Keratinocyte (primary cell): ENCODE results near the gene MYBPHL. TPM values are rescaled to one million over a fixed set of nuclear protein-coding genes. Genes with fewer than 3 reads are reported as not detected.

Experiments
- DNase-seq: peaks from one replicate; pipeline ENCODE4 v3.0.0-alpha.2; 2011; ENCODE audit warnings: low read depth, missing footprints, low spot score
- FAIRE-seq: peaks from 2 replicates; lab custom pipeline; 2011; peaks lifted over from hg19 to GRCh38; lab: Jason Lieb, UNC
- H2AFZ ChIP-seq: 2 replicates; pipeline ENCODE4 v1.6.0; 2012; ENCODE audit warnings: low read length, control low read depth, inconsistent platforms; ENCODE audit not compliant: control insufficient read depth
- H3K27ac ChIP-seq: 2 replicates; pipeline ENCODE4 v1.5.1; 2011; ENCODE audit warnings: low read length; ENCODE audit not compliant: control insufficient read depth, insufficient read depth
- H3K27me3 ChIP-seq: 3 replicates; pipeline ENCODE4 v1.6.0; 2011; ENCODE audit warnings: low read length; ENCODE audit not compliant: control insufficient read depth, insufficient read depth; ENCODE audit errors: extremely low read depth
- H3K36me3 ChIP-seq, 2 experiments: 2 replicates in 1 of 2; 3 replicates in 1 of 2; pipeline ENCODE4 v1.5.1; 2011; ENCODE audit warnings: low read length in 2 of 2, mild to moderate bottlenecking in 1 of 2; ENCODE audit not compliant: control insufficient read depth in 2 of 2, insufficient read depth in 2 of 2; ENCODE audit errors: extremely low read depth in 1 of 2
- H3K4me1 ChIP-seq: 3 replicates; pipeline ENCODE4 v1.5.1; 2011; ENCODE audit warnings: low read length; ENCODE audit not compliant: control insufficient read depth, insufficient read depth; ENCODE audit errors: extremely low read depth
- H3K4me2 ChIP-seq: 3 replicates; pipeline ENCODE4 v1.6.0; 2011; ENCODE audit warnings: low read depth, low read length; ENCODE audit not compliant: control insufficient read depth, insufficient read depth; ENCODE audit errors: extremely low read depth
- H3K4me3 ChIP-seq, 3 experiments: fragments of 200-600 bp in 1 of 3; sonication (generic) in 1 of 3; 2 replicates in 2 of 3; 3 replicates in 1 of 3; pipeline ENCODE4 v1.5.1; 2011 to 2016; ENCODE audit warnings: low read length in 3 of 3, mild to moderate bottlenecking in 3 of 3, control low read depth in 2 of 3, inconsistent platforms in 1 of 3, low read depth in 1 of 3, mixed read lengths in 1 of 3, mixed run types in 1 of 3, moderate library complexity in 1 of 3; ENCODE audit not compliant: control insufficient read depth in 2 of 3, insufficient read depth in 2 of 3; ENCODE audit errors: extremely low read depth in 1 of 3
- H3K79me2 ChIP-seq: 2 replicates; pipeline ENCODE4 v1.6.0; 2012; ENCODE audit warnings: low read length; ENCODE audit not compliant: control insufficient read depth, insufficient read depth
- H3K9ac ChIP-seq: 3 replicates; pipeline ENCODE4 v1.6.0; 2011; ENCODE audit warnings: low read length; ENCODE audit not compliant: control insufficient read depth, insufficient read depth; ENCODE audit errors: extremely low read depth
- H3K9me1 ChIP-seq: 3 replicates; pipeline ENCODE4 v1.6.0; 2011; ENCODE audit warnings: low read length; ENCODE audit not compliant: control insufficient read depth, insufficient read depth; ENCODE audit errors: extremely low read depth
- H3K9me3 ChIP-seq: 2 replicates; pipeline ENCODE4 v1.5.1; 2012; ENCODE audit warnings: low read depth, low read length; ENCODE audit not compliant: control insufficient read depth
- H4K20me1 ChIP-seq: 3 replicates; pipeline ENCODE4 v1.6.0; 2011; ENCODE audit warnings: low read length; ENCODE audit not compliant: control insufficient read depth, insufficient read depth; ENCODE audit errors: extremely low read depth
- CTCF ChIP-seq, 3 experiments: IDR thresholded peaks in 1 of 3; conservative IDR thresholded peaks in 1 of 3; optimal IDR thresholded peaks in 1 of 3; 2 replicates in 2 of 3; 3 replicates in 1 of 3; pipeline versions ENCODE3 to v1.5.1; 2011; ENCODE audit warnings: low read length in 3 of 3, mild to moderate bottlenecking in 3 of 3, moderate library complexity in 2 of 3, control low read depth in 1 of 3, inconsistent platforms in 1 of 3; ENCODE audit not compliant: insufficient read depth in 2 of 3; ENCODE audit errors: extremely low read depth in 1 of 3
- EZH2 ChIP-seq: IDR thresholded peaks from one replicate; pipeline ENCODE4 v1.6.1; 2012; ENCODE audit warnings: inconsistent platforms, mild to moderate bottlenecking, low read length, moderate library complexity
- dilution Hi-C: fragments of 300-500 bp; cut with MboI; formaldehyde crosslinking; loops from one replicate; pipeline ENCODE4 v1.7.0; 2020; ENCODE audit warnings: low sequenced_read_pairs; ENCODE audit not compliant: extremely low pct_ligation_motif_present
- polyA plus RNA-seq, 5 experiments: library from polyadenylated mRNA; depleted of rRNA in 3 of 5; stranded (reverse) in 3 of 5; stranded (forward) in 1 of 5; unstranded in 1 of 5; fragments of >200 nt; gene quantifications; 1 replicate in 1 of 5; 2 replicates in 3 of 5; 3 replicates in 1 of 5; pipeline versions ENCODE4 v1.2.1 to v1.2.3, GENCODE V29; 2011 to 2012; ENCODE audit warnings: missing spikeins in 2 of 5, low read depth in 1 of 5, low replicate concordance in 1 of 5

Gene MYBPHL
- polyA plus RNA-seq, 1 donor (not counting 4 experiments of a cell fraction or from before 2014, with no cell fraction given), result 1.1 TPM

GRCh38 chr1:109312978-109313775 is 6.4 kb upstream of the MYBPHL start:
- H3K9me1 ChIP-seq, result no peaks in the 10 kb centered on the region
- peaks cover 4% of the 10 kb centered on the region for H3K27me3 ChIP-seq
- no peaks in the 10 kb centered on the region for H3K36me3 ChIP-seq
- H3K9ac ChIP-seq, result no peak overlapping the region
- no peak for TF ChIP-seq CTCF (optimal IDR thresholded peaks at IDR 0.05 in 1 of 3, IDR thresholded peaks at IDR 0.05 in 1 of 3, conservative IDR thresholded peaks at IDR 0.05 in 1 of 3; ENCODE audit: extremely low read depth in 1 of 3, insufficient read depth in 2 of 3, low read length in 3 of 3)
- TF ChIP-seq EZH2, result no peak
- no peaks in the 10 kb centered on the region for H4K20me1 ChIP-seq
- H3K4me2 ChIP-seq, result no peak overlapping the region
- dilution Hi-C loops, result no loop called here
- no peak overlapping the region for H3K27ac ChIP-seq
- no peaks in the 10 kb centered on the region for H3K79me2 ChIP-seq
- H3K4me3 ChIP-seq, result no peak overlapping the region
- no peaks in the 10 kb centered on the region for H3K9me3 ChIP-seq
- DNase-seq (no peak), FAIRE-seq (no peak)
- H2AFZ ChIP-seq, result no peak overlapping the region
- no peaks in the 10 kb centered on the region for H3K4me1 ChIP-seq

DNA sequence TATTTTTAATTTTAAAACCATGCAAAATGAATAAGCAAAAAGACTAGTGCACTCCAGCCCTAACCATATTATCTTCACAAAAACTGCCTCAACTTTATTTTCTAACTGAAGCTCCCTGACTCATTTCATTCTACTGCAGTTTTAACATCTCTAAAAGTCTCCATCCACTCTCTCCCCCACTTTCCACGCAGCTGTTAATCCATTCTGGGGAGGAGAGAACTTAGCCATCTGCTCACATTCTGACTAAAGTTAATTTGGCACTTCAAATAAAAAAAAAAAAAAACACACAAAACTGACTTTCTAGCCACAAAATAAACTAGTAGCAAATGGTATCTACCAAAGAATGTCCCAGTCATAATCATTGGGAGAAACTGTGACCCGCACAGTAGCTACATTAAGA is 5.4 kb upstream of the MYBPHL start:
- no peak for DNase-seq
- dilution Hi-C loops, result no loop called here

More for the DNA sequence above, 5.4 kb upstream of the MYBPHL start:
- no peaks in the 10 kb centered on the region for H3K9me1 ChIP-seq
- FAIRE-seq, result no peak
- H3K79me2 ChIP-seq, result no peaks in the 10 kb centered on the region
- no peak overlapping the region for H3K9ac ChIP-seq
- H2AFZ ChIP-seq, result no peak overlapping the region
- no peaks in the 10 kb centered on the region for H3K4me1 ChIP-seq
- peaks cover 4% of the 10 kb centered on the region for H3K27me3 ChIP-seq
- no peak overlapping the region for H3K4me2 ChIP-seq
- H3K4me3 ChIP-seq, result no peak overlapping the region
- H3K27ac ChIP-seq, result no peak overlapping the region
- no peaks in the 10 kb centered on the region for H3K9me3 ChIP-seq
- H3K36me3 ChIP-seq, result no peaks in the 10 kb centered on the region
- TF ChIP-seq CTCF (optimal IDR thresholded peaks at IDR 0.05 in 1 of 3, IDR thresholded peaks at IDR 0.05 in 1 of 3, conservative IDR thresholded peaks at IDR 0.05 in 1 of 3; ENCODE audit: extremely low read depth in 1 of 3, insufficient read depth in 2 of 3, low read length in 3 of 3), result no peak
- no peaks in the 10 kb centered on the region for H4K20me1 ChIP-seq
